Endothelial cell (in vitro differentiated cells): ENCODE measurements around the gene PITX1. TPM values are rescaled to one million over a fixed set of nuclear protein-coding genes. Genes with fewer than 3 reads are reported as not detected.

Source experiments
- DNase-seq: peaks from one replicate; pipeline ENCODE4 v3.0.0; 2021; ENCODE audit warnings: low spot score
- H3K27ac Mint-ChIP-seq: one replicate; pipeline ENCODE4 v1.8.0; 2021; ENCODE audit warnings: mixed read lengths, inconsistent platforms; ENCODE audit not compliant: unreplicated experiment
- H3K27me3 Mint-ChIP-seq: one replicate; pipeline ENCODE4 v1.8.0; 2021; ENCODE audit warnings: mild to moderate bottlenecking, moderate library complexity, mixed read lengths, inconsistent platforms; ENCODE audit not compliant: unreplicated experiment
- H3K36me3 Mint-ChIP-seq: one replicate; pipeline ENCODE4 v1.8.0; 2021; ENCODE audit warnings: mild to moderate bottlenecking, low read depth, mixed read lengths, inconsistent platforms; ENCODE audit not compliant: unreplicated experiment
- H3K4me1 Mint-ChIP-seq: one replicate; pipeline ENCODE4 v1.8.0; 2021; ENCODE audit warnings: mild to moderate bottlenecking, mixed read lengths, inconsistent platforms; ENCODE audit not compliant: unreplicated experiment
- H3K4me3 Mint-ChIP-seq: one replicate; pipeline ENCODE4 v1.8.0; 2021; ENCODE audit warnings: mild to moderate bottlenecking, mixed read lengths, inconsistent platforms; ENCODE audit not compliant: unreplicated experiment
- H3K9me3 Mint-ChIP-seq: one replicate; pipeline ENCODE4 v1.8.0; 2021; ENCODE audit warnings: mixed read lengths, inconsistent platforms; ENCODE audit not compliant: unreplicated experiment
- total RNA-seq: library from RNA; stranded (reverse); fragmentation: NEBNext Ultra II Directional; extraction: Animal tissue kit (Norgen Biotek cat#: 25700); gene quantifications from one replicate; pipeline ENCODE4 v1.2.1, GENCODE V29; 2021; ENCODE audit not compliant: unreplicated experiment
- TF ChIP-seq, protein P1 (sequence below): fragments of 200-600 bp; sonication (generic); IDR thresholded peaks from one replicate; pipeline ENCODE4 v1.5.0; 2021; ENCODE audit warnings: antibody characterized with exemption; ENCODE audit not compliant: unreplicated experiment

PITX1 gene
- total RNA-seq, 1 donor from 2014 or later: 0.87 TPM

DNA sequence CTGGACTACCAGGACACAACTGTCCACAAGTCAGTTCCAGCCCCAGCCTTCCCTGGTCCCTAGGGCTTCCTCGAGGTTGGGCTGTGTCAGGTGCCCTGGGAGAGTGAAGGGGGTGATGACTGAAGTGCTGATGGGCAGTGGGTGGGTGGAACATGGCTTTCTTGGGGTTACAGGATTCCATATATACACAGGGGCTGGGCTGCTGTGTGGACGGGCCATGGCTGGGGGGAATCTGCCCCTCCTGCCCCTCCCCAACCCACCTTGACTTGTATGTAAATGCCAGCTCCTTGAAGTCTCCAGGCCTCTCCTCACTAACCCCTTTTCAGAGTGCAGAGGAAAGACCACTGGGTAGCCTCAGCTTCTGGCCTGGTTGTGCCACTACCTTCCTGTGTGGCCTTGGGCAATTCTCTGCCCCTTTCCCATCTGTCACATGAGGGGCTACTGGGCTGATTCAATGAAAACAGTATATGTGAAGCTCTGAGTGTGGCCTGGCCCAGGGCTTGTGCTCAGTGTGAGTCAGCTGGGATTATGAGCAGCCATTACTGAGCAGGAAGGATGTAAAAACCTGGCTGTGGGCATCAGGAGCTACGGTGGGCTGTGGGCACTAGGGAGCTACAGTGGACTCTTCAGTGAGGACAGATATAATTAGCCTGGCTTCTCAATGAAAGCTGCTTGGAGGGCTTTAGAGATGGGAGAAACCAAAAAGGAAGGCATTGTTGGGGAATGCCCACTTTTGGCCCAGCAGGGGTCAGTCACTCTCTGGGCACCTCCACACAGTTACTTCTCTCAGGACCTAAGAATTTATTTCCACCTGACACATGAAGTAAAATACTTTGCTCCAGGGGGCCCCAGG is 23.3 kb downstream of the PITX1 start:
- H3K27ac Mint-ChIP-seq: no peak overlapping the region
- DNase-seq: no peak
- H3K9me3 Mint-ChIP-seq: no peaks in the 10 kb centered on the region
- H3K4me3 Mint-ChIP-seq: no peak overlapping the region
- H3K27me3 Mint-ChIP-seq: peaks cover 12% of the 10 kb centered on the region
- TF ChIP-seq, protein P1, sequence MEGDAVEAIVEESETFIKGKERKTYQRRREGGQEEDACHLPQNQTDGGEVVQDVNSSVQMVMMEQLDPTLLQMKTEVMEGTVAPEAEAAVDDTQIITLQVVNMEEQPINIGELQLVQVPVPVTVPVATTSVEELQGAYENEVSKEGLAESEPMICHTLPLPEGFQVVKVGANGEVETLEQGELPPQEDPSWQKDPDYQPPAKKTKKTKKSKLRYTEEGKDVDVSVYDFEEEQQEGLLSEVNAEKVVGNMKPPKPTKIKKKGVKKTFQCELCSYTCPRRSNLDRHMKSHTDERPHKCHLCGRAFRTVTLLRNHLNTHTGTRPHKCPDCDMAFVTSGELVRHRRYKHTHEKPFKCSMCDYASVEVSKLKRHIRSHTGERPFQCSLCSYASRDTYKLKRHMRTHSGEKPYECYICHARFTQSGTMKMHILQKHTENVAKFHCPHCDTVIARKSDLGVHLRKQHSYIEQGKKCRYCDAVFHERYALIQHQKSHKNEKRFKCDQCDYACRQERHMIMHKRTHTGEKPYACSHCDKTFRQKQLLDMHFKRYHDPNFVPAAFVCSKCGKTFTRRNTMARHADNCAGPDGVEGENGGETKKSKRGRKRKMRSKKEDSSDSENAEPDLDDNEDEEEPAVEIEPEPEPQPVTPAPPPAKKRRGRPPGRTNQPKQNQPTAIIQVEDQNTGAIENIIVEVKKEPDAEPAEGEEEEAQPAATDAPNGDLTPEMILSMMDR: no peak
- peaks cover 6% of the 10 kb centered on the region for H3K36me3 Mint-ChIP-seq
- peaks cover 2% of the 10 kb centered on the region for H3K4me1 Mint-ChIP-seq

DNA sequence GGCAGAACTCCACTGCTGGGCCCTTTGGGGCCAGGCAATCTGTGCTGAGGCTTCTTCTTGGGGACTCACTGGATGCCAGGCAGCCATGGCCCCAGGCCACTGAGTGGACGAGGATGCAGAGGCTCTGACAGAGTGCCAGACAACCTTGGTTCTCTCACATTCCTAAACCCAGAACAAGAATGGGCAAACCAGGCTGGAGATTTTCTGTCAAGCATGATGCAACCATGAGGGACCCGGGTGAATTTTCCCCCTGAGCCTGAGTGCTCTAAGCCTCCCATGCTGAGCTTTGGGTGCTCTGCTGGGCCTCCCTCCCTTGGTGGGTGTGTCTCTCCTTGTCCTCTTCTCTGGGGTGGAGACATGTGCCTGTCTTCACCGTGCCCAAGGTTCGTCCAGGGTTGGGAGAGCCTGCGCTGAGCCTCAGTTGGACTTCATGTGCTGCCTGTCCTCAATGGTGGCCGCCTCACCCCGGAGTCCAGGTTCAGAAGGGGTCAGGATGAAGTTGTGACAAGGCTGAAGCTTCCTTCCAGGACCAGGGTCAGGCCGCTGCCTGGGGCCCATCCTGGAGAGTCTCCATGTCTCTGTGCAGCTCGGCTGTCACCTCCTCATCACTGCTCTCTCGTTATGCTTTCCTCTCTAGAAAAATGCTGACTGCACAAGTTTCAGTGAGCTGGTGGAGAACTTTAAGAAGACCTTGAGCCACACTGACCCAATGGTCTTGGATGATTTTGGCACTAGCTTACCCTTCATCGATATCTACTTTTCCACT is 24.1 kb downstream of the PITX1 start:
- peaks cover 6% of the 10 kb centered on the region for H3K36me3 Mint-ChIP-seq
- H3K4me3 Mint-ChIP-seq: no peak overlapping the region
- no peak for DNase-seq
- no peak overlapping the region for H3K27ac Mint-ChIP-seq
- TF ChIP-seq, protein P1: no peak
- H3K4me1 Mint-ChIP-seq: peaks cover 2% of the 10 kb centered on the region
- H3K9me3 Mint-ChIP-seq: no peaks in the 10 kb centered on the region
- H3K27me3 Mint-ChIP-seq: peaks cover 12% of the 10 kb centered on the region

DNA sequence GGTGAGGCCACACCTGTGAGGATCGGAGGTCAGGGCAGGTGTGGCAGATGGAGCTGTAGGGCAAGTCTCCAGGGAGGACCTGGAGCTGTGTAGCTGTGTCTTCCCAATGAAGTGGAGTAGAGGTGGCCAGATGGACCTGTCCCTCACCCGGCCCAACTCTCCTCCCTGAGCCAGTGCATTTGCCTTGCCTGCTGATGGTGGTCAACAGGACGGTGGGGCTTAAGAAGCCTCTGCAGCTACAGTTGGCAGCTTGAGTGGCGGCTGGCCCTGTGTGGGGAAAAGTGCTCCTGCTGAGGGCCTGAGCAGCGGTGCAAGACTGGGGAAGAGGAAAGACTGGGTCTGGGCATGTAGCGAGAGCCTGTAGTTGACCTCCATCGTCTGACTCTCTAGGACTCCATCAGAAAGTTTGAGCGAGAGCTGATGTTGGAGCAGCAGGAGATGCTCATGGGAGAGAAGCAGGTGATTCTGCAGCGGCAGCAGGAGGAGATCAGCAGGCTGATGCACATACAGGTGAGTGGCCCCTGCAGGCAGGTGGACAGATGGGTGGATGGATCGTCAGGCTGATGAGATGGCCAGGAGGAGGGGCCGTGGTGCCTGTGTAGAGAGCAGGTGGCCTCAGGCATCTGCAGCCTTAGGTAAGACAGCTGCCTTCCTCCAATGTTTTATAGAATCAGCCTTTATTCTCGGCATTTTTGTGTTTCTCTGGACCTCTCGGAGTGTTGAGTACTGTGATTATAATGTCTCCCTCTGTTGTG is 24.9 kb downstream of the PITX1 start:
- DNase-seq: no peak
- TF ChIP-seq, protein P1: no peak
- peaks cover 12% of the 10 kb centered on the region for H3K27me3 Mint-ChIP-seq
- no peak overlapping the region for H3K4me3 Mint-ChIP-seq
- peaks cover 6% of the 10 kb centered on the region for H3K36me3 Mint-ChIP-seq
- no peaks in the 10 kb centered on the region for H3K9me3 Mint-ChIP-seq
- no peak overlapping the region for H3K27ac Mint-ChIP-seq
- peaks cover 2% of the 10 kb centered on the region for H3K4me1 Mint-ChIP-seq

DNA sequence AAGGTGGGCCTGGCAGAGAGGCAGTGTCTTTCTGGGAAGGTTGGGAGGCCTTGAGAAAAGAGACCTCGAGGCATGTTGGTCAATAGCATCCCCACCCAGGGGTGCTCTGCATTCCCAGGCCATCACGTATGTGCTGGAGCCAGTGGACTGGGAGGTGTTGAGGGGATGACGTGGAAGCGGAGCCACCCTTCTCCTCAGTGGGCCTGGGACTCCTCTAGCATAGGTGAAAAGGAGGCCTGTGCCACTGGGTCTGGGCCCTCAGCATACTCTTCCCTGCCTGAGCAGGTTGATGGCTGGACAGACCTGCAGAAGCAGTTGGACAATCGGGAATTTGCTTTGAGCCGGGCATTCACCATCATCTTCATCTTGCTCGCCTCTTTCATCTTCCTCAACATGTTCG is 25.5 kb downstream of the PITX1 start:
- Mint-ChIP-seq H3K36me3 (peaks cover 3% of the 10 kb centered on the region), H3K4me1 (peaks cover 2% of the 10 kb centered on the region), H3K4me3 (no peak overlapping the region), H3K9me3 (no peaks in the 10 kb centered on the region), H3K27me3 (peaks cover 9% of the 10 kb centered on the region), H3K27ac (no peak overlapping the region)
- TF ChIP-seq, protein P1: no peak
- DNase-seq: no peak
